ENCODE data around the gene SMAD5. TPM values are rescaled to one million over a fixed set of nuclear protein-coding genes. Genes with fewer than 3 reads are reported as not detected.

Gene SMAD5
- total and polyA plus RNA-seq, 7 donors: 9.2 to 49.6 (median 35.8) TPM

- H3K27ac ChIP-seq: no peak overlapping the region
- no peaks in the 10 kb centered on the region for H3K9me3 ChIP-seq
- TF ChIP-seq CTCF (IDR thresholded peaks at IDR 0.05): no peak
- H3K27me3 ChIP-seq (ENCODE audit: insufficient read depth in 3 of 3, low read length in 2 of 3): no peaks in the 10 kb centered on the region
- intact Hi-C loops (cut with DNase I): no loop called here
- H3K36me3 ChIP-seq (ENCODE audit: insufficient read depth in 1 of 2, low read depth in 1 of 2): no peaks in the 10 kb centered on the region
- H3K4me1 ChIP-seq: peaks cover 48% of the 10 kb centered on the region
- DNase-seq (no peak), ATAC-seq (no peak)
- peak overlapping the region; percentile 91 for H3K4me3 ChIP-seq
- 26 to 44% (median 33%) methylated on average over 1 of the region's 1 CpG for WGBS, 3 donors
Observed at GRCh38 chr5:136134653-136135052, 2.0 kb downstream of the SMAD5 start.

GRCh38 chr5:136135536-136135935 lies 2.9 kb downstream of the SMAD5 start:
- no peak overlapping the region for H3K27ac ChIP-seq
- no peaks in the 10 kb centered on the region for H3K36me3 ChIP-seq (ENCODE audit: insufficient read depth in 1 of 2, low read depth in 1 of 2)
- intact Hi-C loops (cut with DNase I): no loop called here
- no peaks in the 10 kb centered on the region for H3K9me3 ChIP-seq
- peak overlapping the region; percentile 91 for H3K4me3 ChIP-seq
- TF ChIP-seq CTCF (IDR thresholded peaks at IDR 0.05): no peak
- WGBS, 3 donors: 73 to 85% (median 83%) methylated on average over 2 of the region's 2 CpGs
- ATAC-seq (no peak), DNase-seq (no peak)
- H3K4me1 ChIP-seq: peaks cover 48% of the 10 kb centered on the region
- H3K27me3 ChIP-seq (ENCODE audit: insufficient read depth in 3 of 3, low read length in 2 of 3): no peaks in the 10 kb centered on the region

- no peak for TF ChIP-seq CTCF (IDR thresholded peaks at IDR 0.05)
Observed at GRCh38 chr5:136137497-136138220, 5.0 kb downstream of the SMAD5 start.

GRCh38 chr5:136141561-136141960 lies 8.9 kb downstream of the SMAD5 start:
- Histone ChIP-seq H3K27ac (no peak overlapping the region), H3K36me3 (ENCODE audit: insufficient read depth in 1 of 2, low read depth in 1 of 2) (no peaks in the 10 kb centered on the region), H3K4me3 (no peak overlapping the region), H3K9me3 (no peaks in the 10 kb centered on the region), H3K4me1 (peaks cover 79% of the 10 kb centered on the region), H3K27me3 (ENCODE audit: insufficient read depth in 3 of 3, low read length in 2 of 3) (no peaks in the 10 kb centered on the region)
- DNase-seq (no peak), ATAC-seq (no peak)
- intact Hi-C loops (cut with DNase I): no loop called here
- no peak for TF ChIP-seq CTCF (IDR thresholded peaks at IDR 0.05)

More at GRCh38 chr5:136137497-136138220, 5.0 kb downstream of the SMAD5 start:
- no peak overlapping the region for H3K27ac ChIP-seq
- H3K9me3 ChIP-seq: no peaks in the 10 kb centered on the region
- intact Hi-C loops (cut with DNase I): no loop called here
- H3K4me3 ChIP-seq: no peak overlapping the region
- H3K36me3 ChIP-seq (ENCODE audit: insufficient read depth in 1 of 2, low read depth in 1 of 2): no peaks in the 10 kb centered on the region
- no peak for ATAC-seq
- H3K27me3 ChIP-seq (ENCODE audit: insufficient read depth in 3 of 3, low read length in 2 of 3): no peaks in the 10 kb centered on the region
- peaks cover 64% of the 10 kb centered on the region for H3K4me1 ChIP-seq
- WGBS, 3 donors: 66 to 78% (median 77%) methylated on average over 2 of the region's 2 CpGs
- DNase-seq: no peak

- intact Hi-C loops (cut with DNase I): no loop called here
- 64 to 80% (median 67%) methylated on average over 6 of the region's 6 CpGs for WGBS, 3 donors
- Histone ChIP-seq H3K27me3 (ENCODE audit: insufficient read depth in 3 of 3, low read length in 2 of 3) (no peaks in the 10 kb centered on the region), H3K4me1 (peaks cover 71% of the 10 kb centered on the region), H3K9me3 (no peaks in the 10 kb centered on the region), H3K27ac (no peak overlapping the region), H3K4me3 (no peak overlapping the region), H3K36me3 (ENCODE audit: insufficient read depth in 1 of 2, low read depth in 1 of 2) (no peaks in the 10 kb centered on the region)
- ATAC-seq (peak; percentile 37 to 70 (median 67)), DNase-seq (no peak)
- TF ChIP-seq CTCF (IDR thresholded peaks at IDR 0.05): no peak
Observed at GRCh38 chr5:136143312-136143711, 10.7 kb downstream of the SMAD5 start.

All from psoas muscle (tissue), 8 donors.